Panc1 (cell line): ENCODE results near the gene NEK5. TPM values are rescaled to one million over a fixed set of nuclear protein-coding genes. Genes with fewer than 3 reads are reported as not detected.

Experiments
- ATAC-seq: fragments of 200-7000 bp; cut with Tn5 transposase; 2 replicates; pipeline ENCODE4 v1.9.1; 2020; ENCODE audit warnings: mild to moderate bottlenecking, moderate library complexity
- BruUV-seq: library from RNA; stranded (reverse); fragments of 400-500 nt; replicated peaks from 2 replicates; lab custom pipeline; 2021; lab: Mats Ljungman, UMichigan
- CTCF ChIA-PET: fragments of 300-600 bp; sonication (Branson Sonifier 250); formaldehyde crosslinking; loops from one replicate; lab custom pipeline; 2022; ENCODE audit warnings: antibody characterized with exemption; lab: Charles Lee
- POLR2A ChIA-PET: fragments of 300-600 bp; sonication (Branson Sonifier 250); formaldehyde crosslinking; loops from one replicate; lab custom pipeline; 2022; ENCODE audit warnings: antibody characterized with exemption; lab: Charles Lee
- DNase-seq: peaks from one replicate; pipeline ENCODE4 v3.0.0-alpha.2; 2010; ENCODE audit warnings: low read depth, low spot score
- H3K27ac ChIP-seq: 2 replicates; pipeline ENCODE4 v1.5.1; 2011; ENCODE audit warnings: mild to moderate bottlenecking, low read length, inconsistent platforms
- H3K27me3 ChIP-seq: fragments of 200-500 bp; sonication (Bioruptor generic); 2 replicates; pipeline ENCODE4 v1.6.0; 2014; ENCODE audit warnings: low read length, inconsistent platforms; ENCODE audit not compliant: control insufficient read depth, insufficient read depth
- H3K36me3 ChIP-seq: fragments of 200-500 bp; sonication (Bioruptor generic); 2 replicates; pipeline ENCODE4 v1.5.1; 2014; ENCODE audit warnings: inconsistent platforms, mild to moderate bottlenecking, low read length, moderate library complexity; ENCODE audit not compliant: control insufficient read depth, insufficient read depth
- H3K4me1 ChIP-seq: 2 replicates; pipeline ENCODE4 v1.5.1; 2011; ENCODE audit warnings: inconsistent platforms, mild to moderate bottlenecking, low read length, moderate library complexity; ENCODE audit not compliant: control insufficient read depth, insufficient read depth
- H3K4me3 ChIP-seq, 2 experiments: 2 replicates each; pipeline ENCODE4 v1.5.1; 2011 to 2012; ENCODE audit warnings: low read depth in 2 of 2, low read length in 2 of 2, mild to moderate bottlenecking in 2 of 2, inconsistent platforms in 1 of 2, moderate library complexity in 1 of 2
- H3K9me3 ChIP-seq: fragments of 200-500 bp; sonication (Bioruptor generic); 2 replicates; pipeline ENCODE4 v1.5.1; 2014; ENCODE audit warnings: low read depth, mild to moderate bottlenecking, inconsistent platforms, low read length, moderate library complexity; ENCODE audit not compliant: control insufficient read depth, insufficient read depth
- POLR2AphosphoS5 ChIP-seq: IDR thresholded peaks from 2 replicates; pipeline ENCODE4 v1.6.1; 2012; ENCODE audit warnings: mild to moderate bottlenecking, low read depth, low read length, moderate library complexity
- TCF7L2 ChIP-seq: IDR thresholded peaks from 2 replicates; pipeline ENCODE4 v1.6.1; 2011; ENCODE audit warnings: mild to moderate bottlenecking, low read depth, low read length, inconsistent platforms
- in situ Hi-C: cut with HindIII; loops from 2 replicates; pipeline ENCODE4 v1.10.0; 2016; ENCODE audit warnings: low sequenced_read_pairs, low pct_unique_long_range_greater_than_20kb
- intact Hi-C: fragments of 100-400 bp; cut with micrococcal nuclease; formaldehyde crosslinking; loops from one replicate; pipeline ENCODE4 v1.10.0; 2022; ENCODE audit not compliant: unreplicated experiment
- total RNA-seq: library from RNA; stranded (reverse); gene quantifications from one replicate; pipeline ENCODE4 v1.2.1, GENCODE V29; 2021; ENCODE audit not compliant: unreplicated experiment
- TF ChIP-seq, protein P1 (sequence below): fragments of 450-650 bp; IDR thresholded peaks from 2 replicates; pipeline ENCODE4 v1.5.1; 2017; ENCODE audit warnings: mild to moderate bottlenecking

Gene NEK5
- total RNA-seq, 1 experiment from 2014 or later: 0.08 TPM

DNA sequence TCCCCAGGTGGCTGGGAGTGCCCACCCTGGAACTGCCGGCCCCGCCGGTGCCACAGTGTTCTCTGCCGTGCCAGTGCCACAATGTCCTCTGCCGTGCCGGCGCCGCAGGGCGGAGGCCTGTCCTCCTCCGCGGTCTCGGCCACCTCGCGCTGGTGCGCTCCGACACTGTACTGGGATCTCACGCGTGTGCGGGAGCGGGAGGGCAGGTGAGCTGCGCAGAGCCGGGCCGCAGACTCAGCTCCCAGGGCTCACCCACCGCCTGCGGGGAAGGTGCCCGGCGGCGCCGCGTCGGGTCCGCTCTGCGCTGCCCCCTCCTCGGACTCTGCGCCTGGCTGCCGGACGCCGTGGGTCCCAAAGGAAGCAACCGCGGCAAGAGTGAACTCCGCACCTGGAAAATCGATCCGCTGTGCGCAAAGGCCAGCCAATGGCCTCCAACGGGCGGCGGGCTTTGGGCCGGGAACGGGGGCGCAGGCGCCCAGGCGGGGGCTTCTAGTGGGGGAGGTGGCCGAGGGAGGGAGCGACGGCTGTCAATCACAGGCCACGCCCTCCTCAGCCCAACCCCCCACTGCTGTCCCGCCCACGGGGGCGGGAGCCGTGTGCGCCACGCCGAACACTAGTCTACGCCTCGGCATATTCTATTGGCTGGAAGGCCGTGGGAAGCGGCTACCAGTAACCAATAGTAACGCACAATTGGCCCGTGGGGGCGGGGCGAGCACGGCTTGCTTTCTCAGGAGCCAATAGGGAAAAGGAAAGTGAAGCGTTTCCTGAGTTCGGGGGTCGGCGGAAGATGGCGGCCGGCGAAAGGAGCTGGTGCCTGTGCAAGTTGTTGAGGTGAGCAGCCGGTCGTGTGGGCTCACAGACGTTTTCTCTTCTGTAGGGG, 117.0 kb downstream of the NEK5 start, which contains the start of gene ALG11:
TSS of gene ALG11 (plus strand) at position 767 of the 880 bp plus-strand sequence. CDS start at position 788, 21 bp downstream.
- H3K4me1 ChIP-seq: peaks cover 8% of the 10 kb centered on the region
- DNase-seq (peak; percentile 81), ATAC-seq (peak; percentile 99)
- peaks cover 6% of the 10 kb centered on the region; the same call in 1 of the 2 replicates for H3K36me3 ChIP-seq
- no peaks in the 10 kb centered on the region for H3K27me3 ChIP-seq
- in situ Hi-C loops (no loop called here), intact Hi-C loops (no loop called here)
- BruUV-seq: no TSS peak
- TF ChIP-seq, protein P1, sequence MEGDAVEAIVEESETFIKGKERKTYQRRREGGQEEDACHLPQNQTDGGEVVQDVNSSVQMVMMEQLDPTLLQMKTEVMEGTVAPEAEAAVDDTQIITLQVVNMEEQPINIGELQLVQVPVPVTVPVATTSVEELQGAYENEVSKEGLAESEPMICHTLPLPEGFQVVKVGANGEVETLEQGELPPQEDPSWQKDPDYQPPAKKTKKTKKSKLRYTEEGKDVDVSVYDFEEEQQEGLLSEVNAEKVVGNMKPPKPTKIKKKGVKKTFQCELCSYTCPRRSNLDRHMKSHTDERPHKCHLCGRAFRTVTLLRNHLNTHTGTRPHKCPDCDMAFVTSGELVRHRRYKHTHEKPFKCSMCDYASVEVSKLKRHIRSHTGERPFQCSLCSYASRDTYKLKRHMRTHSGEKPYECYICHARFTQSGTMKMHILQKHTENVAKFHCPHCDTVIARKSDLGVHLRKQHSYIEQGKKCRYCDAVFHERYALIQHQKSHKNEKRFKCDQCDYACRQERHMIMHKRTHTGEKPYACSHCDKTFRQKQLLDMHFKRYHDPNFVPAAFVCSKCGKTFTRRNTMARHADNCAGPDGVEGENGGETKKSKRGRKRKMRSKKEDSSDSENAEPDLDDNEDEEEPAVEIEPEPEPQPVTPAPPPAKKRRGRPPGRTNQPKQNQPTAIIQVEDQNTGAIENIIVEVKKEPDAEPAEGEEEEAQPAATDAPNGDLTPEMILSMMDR: no peak
- TF ChIP-seq TCF7L2: peak; percentile 66; the same call in 1 of the 2 replicates
- peak; percentile 58; the same call in 1 of the 2 replicates for TF ChIP-seq POLR2AphosphoS5
- no peaks in the 10 kb centered on the region for H3K9me3 ChIP-seq
- H3K4me3 ChIP-seq: peak within 1 kb of the TSS; percentile 98 to 99
- CTCF ChIA-PET: interaction anchor here (0.6 kb wide), 1 partner anchor 8 kb away, joined by 4 read pairs; no protein-coding TSS in a partner anchor
- POLR2A ChIA-PET: interaction anchor here (0.6 kb wide), 1 partner anchor 173 kb away, joined by 14 read pairs; no protein-coding TSS in a partner anchor
- peak within 1 kb of the TSS; percentile 89 for H3K27ac ChIP-seq

DNA sequence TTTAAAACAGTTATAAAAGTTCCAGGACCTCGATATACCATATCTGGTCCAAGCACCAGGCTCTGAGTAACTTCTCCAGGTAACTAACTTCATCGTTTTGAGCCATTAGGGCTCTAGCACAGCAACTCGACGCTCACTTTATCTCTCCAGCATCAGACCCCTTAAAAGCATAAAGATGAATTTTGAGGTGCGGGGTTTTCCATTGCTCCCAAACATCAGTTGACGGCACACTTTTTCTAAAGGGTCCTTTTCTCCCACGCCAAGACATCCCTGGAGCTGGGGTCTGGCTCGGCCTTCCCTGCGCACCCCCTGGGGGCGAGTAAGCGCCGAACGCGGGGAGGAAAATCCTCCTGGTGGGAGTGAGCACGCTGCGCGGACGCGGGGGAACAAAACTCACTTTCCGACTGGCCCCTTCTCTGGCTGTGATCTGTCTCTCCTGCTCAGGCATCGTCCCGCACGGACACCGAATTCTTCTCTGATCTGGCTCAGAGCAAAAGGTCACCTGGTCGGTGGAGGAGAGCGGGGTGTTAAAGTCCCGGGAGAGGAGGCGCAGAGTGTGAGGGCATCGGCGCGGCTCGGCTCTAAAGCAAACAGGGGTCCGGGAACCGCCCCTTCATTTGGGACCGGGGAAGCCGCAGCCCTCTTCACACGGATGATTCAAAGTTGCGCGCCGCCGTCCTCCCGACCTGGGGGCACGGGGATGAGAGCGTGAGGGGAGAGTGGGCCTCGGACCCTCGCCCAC, 117.8 kb downstream of the NEK5 start, which contains the start of gene ATP7B:
TSS of gene ATP7B (minus strand) at position 561 of the 742 bp plus-strand sequence. CDS start at position 448, 113 bp downstream.
- H3K4me1 ChIP-seq: peaks cover 8% of the 10 kb centered on the region
- intact Hi-C loops (no loop called here), in situ Hi-C loops (no loop called here)
- no peak for DNase-seq
- ATAC-seq: peak; percentile 55
- no peaks in the 10 kb centered on the region for H3K9me3 ChIP-seq
- POLR2A ChIA-PET: no interaction called here
- H3K27me3 ChIP-seq: no peaks in the 10 kb centered on the region
- peak within 1 kb of the TSS; percentile 89 for H3K27ac ChIP-seq
- no TSS peak for BruUV-seq
- peaks cover 6% of the 10 kb centered on the region; the same call in 1 of the 2 replicates for H3K36me3 ChIP-seq
- CTCF ChIA-PET: no interaction called here
- H3K4me3 ChIP-seq: peak within 1 kb of the TSS; percentile 98 to 99
- no peak for TF ChIP-seq TCF7L2

DNA sequence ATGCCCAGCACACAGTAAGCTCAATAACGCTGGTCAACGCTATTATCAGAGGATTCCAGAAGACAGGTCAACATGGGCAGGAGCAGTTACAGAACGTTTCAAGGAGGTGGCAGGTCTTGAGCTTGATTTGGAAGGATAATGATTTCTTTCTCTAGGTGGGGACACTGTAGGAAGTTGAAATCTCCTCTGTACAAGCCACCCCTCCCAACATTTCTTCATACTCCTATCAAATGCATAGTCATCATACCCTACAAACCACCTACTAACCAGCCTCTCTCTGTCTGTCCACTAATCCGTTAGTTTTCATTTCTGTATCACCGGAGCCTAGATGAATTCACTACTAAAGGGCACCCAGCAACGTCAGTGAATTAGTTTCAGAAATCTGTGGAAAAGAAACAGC, 118.9 kb downstream of the NEK5 start:
- no TSS peak for BruUV-seq
- H3K4me3 ChIP-seq: peak overlapping the region in 1 of 2 experiments; percentile 98; a peak in 2 of 4 replicates
- DNase-seq (no peak), ATAC-seq (no peak)
- peaks cover 6% of the 10 kb centered on the region; the same call in 1 of the 2 replicates for H3K36me3 ChIP-seq
- TF ChIP-seq, protein P1: no peak
- H3K27ac ChIP-seq: peak overlapping the region; percentile 6; the same call in 1 of the 2 replicates
- no peaks in the 10 kb centered on the region for H3K27me3 ChIP-seq
- H3K9me3 ChIP-seq: no peaks in the 10 kb centered on the region
- POLR2A ChIA-PET: no interaction called here
- H3K4me1 ChIP-seq: peaks cover 8% of the 10 kb centered on the region
- CTCF ChIA-PET: no interaction called here
- in situ Hi-C loops: no loop called here
- intact Hi-C loops: loop anchor here (10.0 kb wide), 1 partner anchor 185 kb away; no protein-coding TSS in a partner anchor
